ENCODE results near the gene CCDC85C.

Gene CCDC85C

GRCh38 chr14:99519931-99520421 is 84.0 kb downstream of the CCDC85C start:
- no peak for DNase-seq

GRCh38 chr14:99519347-99519881 is 84.6 kb downstream of the CCDC85C start:
- DNase-seq = no peak

DNA sequence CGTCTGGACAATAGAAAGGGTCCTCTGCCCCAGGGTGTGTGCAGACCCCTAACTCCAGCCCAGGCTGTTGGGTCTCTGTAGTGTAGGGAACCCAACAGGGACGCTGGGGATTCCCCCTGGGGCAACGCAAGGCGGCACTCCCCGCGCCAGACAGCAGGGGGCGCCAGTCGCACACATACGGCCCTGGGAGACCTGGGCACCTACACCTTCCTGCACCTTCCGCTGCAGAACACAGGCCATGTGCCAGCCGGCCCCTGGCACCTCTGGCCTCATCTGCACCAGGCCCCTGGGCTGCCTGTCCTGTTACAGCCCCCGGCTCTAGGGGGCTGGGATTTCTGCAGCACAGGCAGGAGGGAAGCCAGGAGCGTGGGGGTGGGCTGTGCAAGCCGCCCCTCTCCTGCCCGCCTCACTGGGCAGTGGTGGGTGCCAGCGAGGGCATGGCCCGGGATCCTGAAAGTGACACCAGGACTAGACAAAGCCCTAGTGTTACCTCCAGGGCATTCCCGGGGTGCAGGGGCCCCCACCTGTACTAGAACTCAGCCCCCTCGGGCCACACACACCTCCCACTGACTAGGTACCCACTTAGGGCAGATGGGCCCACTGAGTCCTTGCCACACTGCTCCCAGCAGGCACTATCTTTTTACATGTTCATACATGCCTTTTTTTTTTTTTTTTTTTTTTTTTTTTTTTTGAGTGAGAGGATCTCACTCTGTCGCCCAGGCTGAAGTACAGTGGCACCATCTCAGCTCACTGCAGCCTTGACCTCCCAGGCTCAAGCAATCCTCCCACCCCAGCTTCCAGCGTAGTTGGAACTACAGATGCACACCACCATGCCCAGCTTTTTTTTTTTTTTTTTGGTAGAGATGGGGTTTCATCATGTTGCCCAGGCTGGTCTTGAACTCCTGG is 85.3 kb downstream of the CCDC85C start:
- DNase-seq = peak; percentile 48

GRCh38 chr14:99517643-99518381 is 86.2 kb downstream of the CCDC85C start:
- no peak for DNase-seq

- no peak for DNase-seq
Measured at GRCh38 chr14:99516871-99517642, 87.0 kb downstream of the CCDC85C start.

- no peak for DNase-seq
Measured at GRCh38 chr14:99516156-99516870, 87.7 kb downstream of the CCDC85C start.

- no peak for DNase-seq
Measured at GRCh38 chr14:99515301-99516155, 88.5 kb downstream of the CCDC85C start.

GRCh38 chr14:99514552-99515300 is 89.3 kb downstream of the CCDC85C start:
- no peak for DNase-seq

- DNase-seq = no peak
Measured at GRCh38 chr14:99513946-99514551, 90.0 kb downstream of the CCDC85C start.

DNA sequence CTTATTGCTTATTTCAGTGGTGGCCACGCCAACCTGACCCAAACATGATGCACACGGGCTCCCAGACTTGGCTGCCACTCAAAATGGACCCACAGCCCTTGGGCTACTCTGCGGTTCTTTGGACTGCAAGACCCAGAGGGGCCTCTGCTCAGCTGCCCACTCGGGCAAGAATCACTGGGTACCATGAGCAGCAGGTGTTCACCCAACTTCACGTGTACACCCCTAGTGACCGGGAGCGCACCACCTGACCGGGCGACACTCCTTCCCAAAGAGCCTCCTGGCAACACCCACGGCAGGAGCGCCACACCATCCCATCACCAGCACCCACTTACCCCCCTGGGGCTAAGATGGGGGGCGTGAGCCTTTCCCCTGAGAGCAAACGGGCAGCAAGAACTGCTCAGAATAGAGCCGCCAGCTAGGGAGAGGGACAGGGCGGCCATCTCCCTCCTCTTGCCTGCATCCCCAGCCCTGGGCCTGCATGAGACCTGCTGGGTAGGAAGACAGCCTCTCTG is 90.8 kb downstream of the CCDC85C start:
- no peak for DNase-seq

DNA sequence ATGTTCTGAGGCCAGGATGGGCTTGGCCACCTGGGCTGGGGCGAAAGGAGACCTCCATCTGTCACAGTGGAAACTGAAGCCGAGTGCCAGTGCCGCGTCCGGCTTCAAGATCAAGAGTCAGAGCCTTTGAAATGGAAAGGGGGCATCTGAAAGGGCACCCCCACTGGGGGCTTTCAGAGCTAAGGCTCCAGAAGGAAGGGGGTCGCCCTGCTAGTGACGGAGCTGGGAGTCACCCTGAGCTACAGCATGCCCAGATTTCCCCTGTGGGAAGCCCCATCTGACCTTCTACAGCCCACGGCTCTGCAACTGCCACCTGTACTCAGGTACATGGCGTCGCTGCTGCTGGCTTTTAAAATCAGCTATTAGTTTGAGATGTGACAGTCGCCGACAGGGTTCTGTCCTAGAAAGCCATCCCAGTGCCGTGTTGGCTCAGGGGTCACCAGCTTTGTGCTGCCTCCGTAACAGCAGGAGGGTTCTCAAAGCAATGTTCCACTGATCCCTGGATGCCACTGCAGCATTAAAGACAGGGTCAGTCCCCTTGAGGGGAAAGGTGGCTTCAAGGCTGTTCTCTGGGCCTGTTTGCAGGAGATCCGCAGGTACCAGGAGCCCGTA is 91.3 kb downstream of the CCDC85C start:
- no peak for DNase-seq

DNA sequence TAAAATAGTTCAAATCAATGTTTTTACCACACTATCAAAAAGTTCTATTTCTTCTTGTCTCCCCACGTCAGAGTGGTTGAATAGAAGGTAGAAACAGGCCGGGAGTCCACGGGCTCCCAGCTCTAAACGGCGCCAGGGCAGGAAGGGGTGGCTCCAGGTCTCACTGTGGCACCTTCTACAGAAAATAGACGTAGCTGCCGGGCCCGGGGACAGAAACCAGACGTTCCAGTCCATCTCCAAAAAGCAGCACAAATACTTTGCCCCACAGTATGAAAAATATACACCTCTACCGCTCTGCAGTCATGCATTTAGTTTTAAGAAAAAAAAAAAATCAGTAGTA is 91.9 kb downstream of the CCDC85C start:
- no peak for DNase-seq

- DNase-seq = no peak
Measured at GRCh38 chr14:99511421-99512109, 92.4 kb downstream of the CCDC85C start.

GRCh38 chr14:99510556-99511139 is 93.4 kb downstream of the CCDC85C start:
- no peak for DNase-seq

- no peak for DNase-seq
Measured at GRCh38 chr14:99509871-99510555, 94.0 kb downstream of the CCDC85C start.

DNA sequence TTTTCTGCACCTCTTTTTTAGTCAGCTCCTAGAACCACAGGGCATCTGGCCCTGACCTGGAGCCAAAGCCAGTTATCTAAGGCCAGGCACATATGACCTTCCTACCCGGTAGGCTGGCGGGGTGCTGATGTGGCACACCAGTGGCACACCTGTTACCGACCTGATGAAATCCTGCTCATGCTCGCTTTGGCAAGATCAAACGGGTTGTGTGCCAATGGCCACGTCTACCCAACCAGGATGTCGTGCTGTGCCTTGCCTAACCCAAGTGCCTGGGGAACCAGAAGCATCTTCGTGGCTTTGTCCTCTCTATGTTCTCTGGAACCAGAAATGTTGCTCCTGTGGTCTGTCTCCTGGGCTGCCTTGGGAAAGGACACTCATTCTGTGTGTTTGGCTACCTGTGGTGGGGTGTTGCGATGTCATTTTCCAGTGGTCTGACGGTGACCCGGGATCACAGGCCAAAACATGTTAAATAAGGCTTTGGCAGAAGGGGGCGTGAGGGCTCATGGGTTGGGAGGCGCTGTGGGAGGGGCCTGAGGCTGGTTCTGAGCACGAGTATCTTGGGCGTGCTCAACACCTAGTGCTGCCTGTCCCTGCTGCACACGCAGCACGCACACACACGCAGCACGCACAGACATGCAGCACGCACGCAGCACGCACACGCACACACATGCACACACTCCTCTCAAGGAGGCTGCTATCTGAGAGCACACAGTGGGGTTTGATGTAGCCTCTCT is 94.9 kb downstream of the CCDC85C start:
- no peak for DNase-seq

All from NCI-H226 (cell line).